Chondrocyte (in vitro differentiated cells): ENCODE results near the gene PSKH1. TPM values are rescaled to one million over a fixed set of nuclear protein-coding genes. Genes with fewer than 3 reads are reported as not detected.

ENCODE experiments used
- DNase-seq: peaks from one replicate; pipeline ENCODE4 v3.0.0; 2021; ENCODE audit warnings: mixed read lengths, low spot score
- H3K27ac Mint-ChIP-seq: one replicate; pipeline ENCODE4 v1.8.0; 2021; ENCODE audit warnings: mild to moderate bottlenecking, moderate library complexity, mixed read lengths; ENCODE audit not compliant: unreplicated experiment
- H3K27me3 Mint-ChIP-seq: 2 replicates; pipeline ENCODE4 v1.8.0; 2021; ENCODE audit warnings: low read depth, mixed read lengths
- H3K36me3 Mint-ChIP-seq: 2 replicates; pipeline ENCODE4 v1.8.0; 2021; ENCODE audit warnings: low read depth, mixed read lengths
- H3K4me1 Mint-ChIP-seq: 2 replicates; pipeline ENCODE4 v1.8.0; 2021; ENCODE audit warnings: low read depth, mild to moderate bottlenecking, mixed read lengths
- H3K4me3 Mint-ChIP-seq: one replicate; pipeline ENCODE4 v1.8.0; 2021; ENCODE audit warnings: mild to moderate bottlenecking, moderate library complexity, mixed read lengths; ENCODE audit not compliant: unreplicated experiment
- H3K9me3 Mint-ChIP-seq: 2 replicates; pipeline ENCODE4 v1.8.0; 2021; ENCODE audit warnings: low read depth, mixed read lengths
- total RNA-seq: library from RNA; stranded (reverse); gene quantifications from 3 replicates; pipeline ENCODE4 v1.2.1, GENCODE V29; 2021
- TF ChIP-seq, protein P1 (sequence below): fragments of 200-600 bp; sonication (generic); IDR thresholded peaks from 2 replicates; pipeline ENCODE4 v1.5.0; 2021; ENCODE audit warnings: antibody characterized with exemption, mild to moderate bottlenecking, moderate library complexity

The PSKH1 gene
- total RNA-seq, 1 donor from 2014 or later, result 35.9 TPM

DNA sequence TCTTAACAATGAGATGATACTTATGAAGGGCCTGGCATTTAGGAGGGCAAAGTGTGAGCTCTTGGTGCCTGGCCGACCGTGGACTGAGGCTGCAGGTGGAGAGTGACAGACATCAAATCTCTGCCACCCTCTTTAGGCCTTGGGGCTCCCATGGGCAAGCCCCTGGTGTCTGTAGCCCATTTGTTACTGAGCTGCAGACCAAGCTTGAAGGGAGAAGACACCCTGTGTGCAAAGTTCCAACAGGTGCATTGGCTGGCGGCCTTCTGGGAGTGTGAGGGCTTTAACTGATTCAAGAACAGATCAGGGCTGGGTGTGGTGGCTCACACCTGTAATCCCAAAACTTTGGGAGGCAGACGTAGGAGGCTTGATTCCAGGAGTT is 39.4 kb downstream of the PSKH1 start:
- TF ChIP-seq, protein P1, sequence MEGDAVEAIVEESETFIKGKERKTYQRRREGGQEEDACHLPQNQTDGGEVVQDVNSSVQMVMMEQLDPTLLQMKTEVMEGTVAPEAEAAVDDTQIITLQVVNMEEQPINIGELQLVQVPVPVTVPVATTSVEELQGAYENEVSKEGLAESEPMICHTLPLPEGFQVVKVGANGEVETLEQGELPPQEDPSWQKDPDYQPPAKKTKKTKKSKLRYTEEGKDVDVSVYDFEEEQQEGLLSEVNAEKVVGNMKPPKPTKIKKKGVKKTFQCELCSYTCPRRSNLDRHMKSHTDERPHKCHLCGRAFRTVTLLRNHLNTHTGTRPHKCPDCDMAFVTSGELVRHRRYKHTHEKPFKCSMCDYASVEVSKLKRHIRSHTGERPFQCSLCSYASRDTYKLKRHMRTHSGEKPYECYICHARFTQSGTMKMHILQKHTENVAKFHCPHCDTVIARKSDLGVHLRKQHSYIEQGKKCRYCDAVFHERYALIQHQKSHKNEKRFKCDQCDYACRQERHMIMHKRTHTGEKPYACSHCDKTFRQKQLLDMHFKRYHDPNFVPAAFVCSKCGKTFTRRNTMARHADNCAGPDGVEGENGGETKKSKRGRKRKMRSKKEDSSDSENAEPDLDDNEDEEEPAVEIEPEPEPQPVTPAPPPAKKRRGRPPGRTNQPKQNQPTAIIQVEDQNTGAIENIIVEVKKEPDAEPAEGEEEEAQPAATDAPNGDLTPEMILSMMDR, result no peak
- Mint-ChIP-seq H3K27me3 (no peaks in the 10 kb centered on the region), H3K36me3 (peaks cover 1% of the 10 kb centered on the region), H3K9me3 (no peaks in the 10 kb centered on the region), H3K4me1 (peaks cover 26% of the 10 kb centered on the region), H3K27ac (no peak overlapping the region), H3K4me3 (no peak overlapping the region)
- DNase-seq, result peak; percentile 69

DNA sequence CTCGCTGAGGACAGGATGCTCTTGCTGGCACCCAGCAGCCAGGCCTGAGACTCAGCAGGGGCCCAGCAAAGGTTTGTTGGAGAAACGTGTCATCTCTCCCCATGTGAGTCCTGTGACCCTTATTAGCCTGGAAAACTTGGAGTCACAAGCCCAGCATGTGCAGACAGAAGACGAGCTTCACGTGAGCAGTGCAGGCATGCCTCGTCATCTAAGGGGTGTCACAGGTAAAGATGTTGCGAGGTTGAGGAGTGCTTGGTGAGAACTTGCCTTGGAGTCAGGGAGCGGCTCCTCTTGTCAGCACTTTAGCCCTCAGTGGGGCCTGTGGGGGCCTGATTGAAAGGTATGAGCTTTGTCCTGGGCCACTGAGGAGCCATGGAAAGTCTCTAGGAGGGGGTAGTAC is 40.8 kb downstream of the PSKH1 start:
- peaks cover 27% of the 10 kb centered on the region for H3K4me1 Mint-ChIP-seq
- DNase-seq, result no peak
- H3K4me3 Mint-ChIP-seq, result no peak overlapping the region
- no peaks in the 10 kb centered on the region for H3K36me3 Mint-ChIP-seq
- H3K27ac Mint-ChIP-seq, result peak overlapping the region; percentile 0
- no peaks in the 10 kb centered on the region for H3K9me3 Mint-ChIP-seq
- H3K27me3 Mint-ChIP-seq, result no peaks in the 10 kb centered on the region
- TF ChIP-seq, protein P1, result no peak

DNA sequence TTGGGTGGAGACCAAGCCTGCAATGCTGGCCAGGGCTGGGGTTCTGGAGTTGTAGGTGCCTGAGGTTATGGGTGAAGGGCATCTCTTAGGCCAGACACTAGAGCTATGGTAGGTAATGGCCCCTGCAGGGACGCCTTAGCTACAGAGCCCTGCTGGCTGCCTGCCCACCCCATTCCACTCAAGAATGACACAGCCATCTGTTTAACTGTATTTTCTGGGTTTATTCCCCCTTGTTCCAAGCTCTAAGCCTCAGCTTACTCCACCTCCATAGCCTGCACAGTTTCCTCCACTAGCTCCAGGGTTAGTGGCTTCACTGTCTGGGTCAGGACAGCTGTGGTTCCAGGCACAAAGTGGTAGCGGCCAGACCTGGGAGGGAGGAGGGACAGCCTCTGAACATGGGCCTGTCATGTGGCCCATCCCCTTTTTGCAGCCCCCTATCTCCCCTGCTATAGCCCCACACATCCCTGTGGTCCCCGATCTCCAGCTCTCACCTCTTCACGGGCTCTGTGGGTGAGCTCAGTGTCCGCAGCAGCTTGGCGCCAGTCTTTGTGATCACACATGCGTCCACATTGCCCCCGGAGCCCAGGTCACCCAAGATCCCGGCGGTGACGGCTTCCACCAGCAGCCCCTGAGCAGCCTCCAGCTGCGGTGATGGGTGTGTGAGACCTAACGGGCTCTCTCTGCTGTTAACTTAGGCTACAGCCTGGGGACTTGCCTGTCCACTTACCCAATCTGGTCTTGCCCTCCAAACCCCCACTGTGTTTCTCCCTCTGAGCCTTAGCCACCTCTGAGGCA is 41.4 kb downstream of the PSKH1 start:
- H3K9me3 Mint-ChIP-seq, result no peaks in the 10 kb centered on the region
- H3K36me3 Mint-ChIP-seq, result no peaks in the 10 kb centered on the region
- H3K27ac Mint-ChIP-seq, result peak overlapping the region; percentile 97
- peaks cover 27% of the 10 kb centered on the region for H3K4me1 Mint-ChIP-seq
- peak overlapping the region; percentile 98 for H3K4me3 Mint-ChIP-seq
- H3K27me3 Mint-ChIP-seq, result no peaks in the 10 kb centered on the region
- TF ChIP-seq, protein P1, result no peak
- peak; percentile 93 for DNase-seq

DNA sequence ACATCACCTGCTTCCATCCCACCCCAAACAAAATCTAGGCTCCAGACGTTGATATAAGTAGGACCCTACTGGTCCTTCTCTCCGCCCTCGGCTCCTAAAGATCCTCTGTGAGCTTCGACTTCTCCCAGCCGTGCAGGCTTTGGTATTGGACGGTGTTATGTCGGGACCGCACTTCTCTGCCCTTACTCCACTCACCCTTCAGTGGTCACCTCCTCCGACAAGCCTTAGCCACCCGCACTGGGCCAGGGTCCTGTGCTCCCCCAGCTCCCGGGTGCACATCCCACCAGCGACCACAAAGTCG is 42.0 kb downstream of the PSKH1 start:
- Mint-ChIP-seq H3K4me1 (peaks cover 27% of the 10 kb centered on the region), H3K27ac (peak overlapping the region; percentile 97), H3K27me3 (no peaks in the 10 kb centered on the region), H3K36me3 (peaks cover 2% of the 10 kb centered on the region), H3K4me3 (peak overlapping the region; percentile 98), H3K9me3 (no peaks in the 10 kb centered on the region)
- DNase-seq, result no peak
- TF ChIP-seq, protein P1, result no peak

DNA sequence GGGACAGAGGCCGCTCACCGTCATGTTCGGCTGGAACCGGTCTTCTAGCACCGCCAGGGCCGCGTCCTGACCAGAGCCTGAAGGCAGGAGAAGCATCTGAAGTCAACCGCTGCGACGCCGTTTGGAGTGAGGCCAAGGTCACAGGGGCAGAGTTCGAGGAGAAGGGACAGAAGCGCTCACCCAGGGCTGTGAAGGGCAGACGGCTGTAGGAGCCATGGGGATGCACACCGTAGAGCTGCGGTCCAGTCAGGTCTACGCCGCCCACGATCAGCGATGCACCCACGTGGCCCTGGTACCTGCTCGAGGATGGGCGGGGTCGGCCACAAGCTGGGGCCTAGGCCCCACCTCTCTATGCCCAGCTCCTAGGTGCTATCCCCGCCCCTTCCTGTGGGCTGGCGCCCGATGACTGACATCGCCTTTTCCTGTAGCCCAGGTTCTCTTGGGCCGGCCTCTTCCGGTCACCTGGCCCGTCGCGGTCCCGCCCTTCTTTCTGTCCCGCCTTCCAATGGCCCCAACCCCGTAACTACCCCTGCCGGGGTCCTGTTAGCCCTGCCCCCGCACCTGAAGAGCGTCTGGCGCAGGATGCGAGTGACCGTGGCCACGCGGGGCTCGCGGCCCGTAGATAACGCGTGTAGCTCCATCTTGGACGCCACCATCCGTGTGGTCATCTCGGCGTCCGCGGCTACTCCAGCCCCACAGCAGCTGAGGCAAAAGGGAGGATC is 42.5 kb downstream of the PSKH1 start:
- Mint-ChIP-seq H3K4me1 (peaks cover 27% of the 10 kb centered on the region), H3K4me3 (peak overlapping the region; percentile 98), H3K27me3 (no peaks in the 10 kb centered on the region), H3K27ac (peak overlapping the region; percentile 97), H3K9me3 (no peaks in the 10 kb centered on the region), H3K36me3 (peaks cover 5% of the 10 kb centered on the region)
- peak; percentile 85 for DNase-seq
- TF ChIP-seq, protein P1, result no peak
